Naive thymus-derived CD4-positive, alpha-beta T cell (primary cell): Measurements from ENCODE around the gene PAN2. TPM values are rescaled to one million over a fixed set of nuclear protein-coding genes. Genes with fewer than 3 reads are reported as not detected.

Source experiments
- ATAC-seq: fragments of 150-1000 bp; cut with Tn5 transposase; 2 replicates; pipeline ENCODE4 v1.10.0; 2021; ENCODE audit warnings: mild to moderate bottlenecking, moderate library complexity
- CTCF ChIA-PET: fragments of 350-600 bp; sonication (Branson Sonifier 250); formaldehyde crosslinking; loops from one replicate; lab custom pipeline; 2021; ENCODE audit warnings: antibody characterized with exemption; lab: Charles Lee
- POLR2A ChIA-PET: fragments of 350-600 bp; sonication (Branson Sonifier 250); formaldehyde crosslinking; loops from one replicate; lab custom pipeline; 2021; ENCODE audit warnings: antibody characterized with exemption, inconsistent platforms; lab: Charles Lee
- DNase-seq, 9 donors: peaks; one replicate each; pipeline versions ENCODE4 v3.0.0 to v3.0.0-alpha.2; 2020 to 2022; ENCODE audit warnings: mixed read lengths in 1 of 9
- H3K27ac ChIP-seq: one replicate; pipeline ENCODE4 v1.7.0; 2013; ENCODE audit warnings: mild to moderate bottlenecking, low read depth, low read length, moderate library complexity
- H3K27me3 ChIP-seq, 2 donors: one replicate each; pipeline ENCODE4 v1.7.0; 2013; ENCODE audit warnings: low read length in 2 of 2, mild to moderate bottlenecking in 2 of 2, moderate library complexity in 2 of 2; ENCODE audit not compliant: control insufficient read depth in 2 of 2, insufficient read depth in 2 of 2
- H3K36me3 ChIP-seq, 3 experiments: 1 replicate in 2 of 3; 2 replicates in 1 of 3; pipeline ENCODE4 v1.7.0; 2013; ENCODE audit warnings: low read length in 3 of 3, mild to moderate bottlenecking in 3 of 3, moderate library complexity in 1 of 3; ENCODE audit not compliant: insufficient read depth in 3 of 3, control insufficient read depth in 2 of 3
- H3K4me1 ChIP-seq, 2 donors: one replicate each; pipeline ENCODE4 v1.7.0; 2013; ENCODE audit warnings: low read length in 2 of 2, mild to moderate bottlenecking in 2 of 2, moderate library complexity in 1 of 2; ENCODE audit not compliant: control insufficient read depth in 2 of 2, insufficient read depth in 2 of 2
- H3K4me3 ChIP-seq: 2 replicates; pipeline ENCODE4 v1.7.0; 2013; ENCODE audit warnings: mild to moderate bottlenecking, low read length
- H3K9me3 ChIP-seq, 3 experiments: 1 replicate in 2 of 3; 2 replicates in 1 of 3; pipeline ENCODE4 v1.7.0; 2013; ENCODE audit warnings: low read length in 3 of 3; ENCODE audit not compliant: control insufficient read depth in 2 of 3
- H3K27ac Mint-ChIP-seq, 9 donors: one replicate each; pipeline ENCODE4 v1.8.0; 2020 to 2022; ENCODE audit warnings: mixed read lengths in 9 of 9, mild to moderate bottlenecking in 8 of 9, moderate library complexity in 5 of 9, inconsistent platforms in 2 of 9
- H3K27me3 Mint-ChIP-seq, 5 donors: one replicate each; pipeline ENCODE4 v1.8.0; 2021 to 2022; ENCODE audit warnings: mixed read lengths in 5 of 5, mild to moderate bottlenecking in 1 of 5
- H3K36me3 Mint-ChIP-seq, 5 donors: one replicate each; pipeline ENCODE4 v1.8.0; 2020 to 2022; ENCODE audit warnings: mixed read lengths in 5 of 5, mild to moderate bottlenecking in 3 of 5, inconsistent platforms in 1 of 5
- H3K4me1 Mint-ChIP-seq, 7 donors: one replicate each; pipeline ENCODE4 v1.8.0; 2020 to 2022; ENCODE audit warnings: mixed read lengths in 7 of 7, mild to moderate bottlenecking in 3 of 7, inconsistent platforms in 1 of 7
- H3K4me3 Mint-ChIP-seq, 10 donors: one replicate each; pipeline ENCODE4 v1.8.0; 2020 to 2022; ENCODE audit warnings: mild to moderate bottlenecking in 10 of 10, mixed read lengths in 10 of 10, moderate library complexity in 6 of 10, inconsistent platforms in 2 of 10
- H3K9me3 Mint-ChIP-seq, 11 donors: one replicate each; pipeline ENCODE4 v1.8.0; 2020 to 2022; ENCODE audit warnings: mixed read lengths in 11 of 11, mild to moderate bottlenecking in 4 of 11, inconsistent platforms in 1 of 11, moderate library complexity in 1 of 11
- intact Hi-C, 2 donors: fragments of 100-400 bp; cut with micrococcal nuclease; formaldehyde crosslinking; loops; one replicate each; pipeline ENCODE4 v1.15.1; 2023
- polyA plus RNA-seq, 2 donors: library from polyadenylated mRNA; unstranded; fragments of 300-500 nt; fragmentation: Illumina TruSeq; gene quantifications; one replicate each; pipeline ENCODE4 v1.2.3, GENCODE V29; 2021
- total RNA-seq, 6 experiments: library from RNA in 5 of 6; stranded (reverse) in 5 of 6; gene quantifications; 1 replicate in 5 of 6; 2 replicates in 1 of 6; pipeline ENCODE4 v1.2.3 and lab custom pipeline; 2021 to 2026

The PAN2 gene
- total and polyA plus RNA-seq, 7 experiments from 2014 or later: 11.4 to 279 (median 140) TPM

GRCh38 chr12:56267443-56268071 lies 66.2 kb downstream of the PAN2 start:
- Histone ChIP-seq H3K36me3 (peaks cover 0 to 11% (median 0%) of the 10 kb centered on the region in 3 experiments), H3K9me3 (no peaks in the 10 kb centered on the region), H3K27ac (peak overlapping the region; percentile 94), H3K4me1 (peaks cover 0 to 8% of the 10 kb centered on the region in 2 donors), H3K27me3 (no peaks in the 10 kb centered on the region), H3K4me3 (peak overlapping the region; percentile 88)
- H3K9me3 Mint-ChIP-seq: peaks cover 0 to 2% (median 0%) of the 10 kb centered on the region in 11 donors
- ChIA-PET CTCF (interaction anchor here (0.6 to 2.3 kb wide), 8 partner anchors 11 to 196 kb away, joined by 3 to 6 read pairs (median 4); partner anchors contain the start of genes SMARCC2 and TIMELESS), POLR2A (interaction anchor here (1.0 to 2.0 kb wide), 11 partner anchors 9 to 201 kb away, joined by 3 to 16 read pairs (median 5); partner anchors contain the start of genes ANKRD52, RNF41, SPRYD4 and ZC3H10)
- no peak for DNase-seq
- H3K27me3 Mint-ChIP-seq: no peaks in the 10 kb centered on the region
- no peak for ATAC-seq
- peak overlapping the region; percentile 80 to 100 (median 92) for H3K4me3 Mint-ChIP-seq
- intact Hi-C loops: loop anchor here (1.0 to 5.0 kb wide), 8 partner anchors 9 to 1165 kb away; partner anchors contain the start of genes ZC3H10 (in 2 of the 2), ANKRD52 (in 1 of the 2), CS (in 1 of the 2) and INHBC (in 1 of the 2)
- H3K36me3 Mint-ChIP-seq: peaks cover 0 to 15% (median 2%) of the 10 kb centered on the region in 5 donors
- H3K4me1 Mint-ChIP-seq: peaks cover 0 to 22% (median 20%) of the 10 kb centered on the region in 7 donors
- peak overlapping the region; percentile 75 to 97 (median 84) for H3K27ac Mint-ChIP-seq

DNA sequence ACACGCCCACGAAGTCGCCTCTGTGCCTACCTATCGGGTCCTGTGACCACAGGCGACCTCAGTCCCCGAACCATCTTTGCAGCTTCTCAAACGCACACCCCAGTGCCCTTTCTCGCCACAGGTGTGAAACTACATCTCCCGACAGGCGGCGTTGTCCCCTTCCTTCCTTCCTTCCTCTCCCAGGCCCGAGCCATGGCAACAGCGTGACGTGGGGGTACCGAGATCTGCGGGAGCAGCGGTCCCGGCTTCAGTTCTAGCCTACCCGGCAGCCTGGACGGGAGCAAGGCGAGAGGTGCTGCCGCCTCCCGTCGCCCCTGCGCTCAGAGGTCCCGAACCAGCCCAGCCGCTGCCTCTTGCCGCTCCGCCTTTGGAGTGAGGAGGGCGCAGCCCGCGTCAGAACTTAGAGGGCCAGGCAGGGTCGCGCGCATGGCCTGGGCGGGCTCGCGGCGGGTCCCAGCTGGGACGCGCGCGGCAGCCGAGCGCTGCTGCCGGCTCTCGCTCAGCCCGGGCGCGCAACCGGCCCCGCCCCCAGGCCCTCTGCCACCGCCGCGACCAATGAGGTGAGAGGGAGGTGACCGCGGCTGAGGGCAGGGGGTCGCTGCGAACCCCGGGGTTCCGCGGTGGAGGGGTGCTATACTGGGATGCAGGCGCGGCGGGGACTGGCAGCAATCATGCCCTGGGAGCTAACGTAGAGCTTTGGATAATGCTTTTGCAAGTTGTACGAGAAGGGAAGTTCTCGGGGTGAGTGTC lies 66.9 kb downstream of the PAN2 start, which contains the start of gene COQ10A:
Gene COQ10A (plus strand): TSS at position 250 of the 750 bp plus-strand sequence. CDS start 177 bp downstream, at position 427.
- peak; percentile 93 for ATAC-seq
- intact Hi-C loops: loop anchor here (1.0 to 5.0 kb wide), 12 partner anchors 9 to 1165 kb away; partner anchors contain the start of genes ANKRD52 (in 2 of the 2), CS (in 2 of the 2), STAT2 (in 2 of the 2) and ZC3H10 (in 2 of the 2)
- Histone ChIP-seq H3K4me1 (peaks cover 0 to 8% of the 10 kb centered on the region in 2 donors), H3K9me3 (no peaks in the 10 kb centered on the region), H3K4me3 (peak within 1 kb of the TSS; percentile 88), H3K27me3 (no peaks in the 10 kb centered on the region), H3K36me3 (peaks cover 0 to 7% (median 0%) of the 10 kb centered on the region in 3 experiments), H3K27ac (peak within 1 kb of the TSS; percentile 94)
- Mint-ChIP-seq H3K27me3 (peaks cover 0 to 2% (median 0%) of the 10 kb centered on the region in 5 donors), H3K9me3 (peaks cover 0 to 2% (median 0%) of the 10 kb centered on the region in 11 donors), H3K4me3 (peak within 1 kb of the TSS; percentile 83 to 100 (median 96)), H3K4me1 (peaks cover 0 to 22% (median 20%) of the 10 kb centered on the region in 7 donors), H3K36me3 (peaks cover 0 to 8% (median 2%) of the 10 kb centered on the region in 5 donors), H3K27ac (peak within 1 kb of the TSS; percentile 89 to 97 (median 94))
- POLR2A ChIA-PET: interaction anchor here (0.7 to 2.0 kb wide), 16 partner anchors 9 to 202 kb away, joined by 3 to 16 read pairs (median 4); partner anchors contain the start of genes ANKRD52, IL23A, RNF41 and RPL41
- CTCF ChIA-PET: interaction anchor here (0.6 to 2.3 kb wide), 11 partner anchors 9 to 197 kb away, joined by 3 to 6 read pairs (median 4); partner anchors contain the start of genes ANKRD52, RNF41, SMARCC2 and TIMELESS
- DNase-seq: peak; percentile 78 to 92 (median 89)

Other genes starting within 250 kb of the PAN2 start
- 100 to 1,000 TPM in 3 of 5 experiments, 10 to 100 TPM in 2; 61.7 to 254 (median 109) TPM for gene PA2G4, start 229.4 kb downstream of the PAN2 start, total RNA-seq
- gene PA2G4, start 229.4 kb downstream of the PAN2 start, polyA plus RNA-seq: 100 to 1,000 TPM; 216 to 218 TPM
- gene RPL41, start 217.4 kb downstream of the PAN2 start, total RNA-seq: 1,000 to 10,000 TPM; 3,787 to 6,048 (median 5,952) TPM
- over 10,000 TPM in 1 of 2 donors, 1,000 to 10,000 TPM in 1; 6,745 to 10,251 TPM for gene RPL41, start 217.4 kb downstream of the PAN2 start, polyA plus RNA-seq
- 10 to 100 TPM in 3 of 5 experiments, 1 to 10 TPM in 2; 7.8 to 16.3 (median 13.3) TPM for gene ZC3H10, start 215.7 kb downstream of the PAN2 start, total RNA-seq
- 1 to 10 TPM; 2.4 to 4.1 TPM for gene ZC3H10, start 215.7 kb downstream of the PAN2 start, polyA plus RNA-seq
- gene ESYT1, start 205.7 kb downstream of the PAN2 start, total RNA-seq: 100 to 1,000 TPM; 121 to 300 (median 221) TPM
- 100 to 1,000 TPM; 282 to 353 TPM for gene ESYT1, start 205.7 kb downstream of the PAN2 start, polyA plus RNA-seq
- 10 to 100 TPM in 2 of 5 experiments, 1 to 10 TPM in 3; 3.7 to 60.3 (median 8.9) TPM for gene MYL6B, start 181.4 kb downstream of the PAN2 start, total RNA-seq
- 1 to 10 TPM; 5.6 to 6.7 TPM for gene MYL6B, start 181.4 kb downstream of the PAN2 start, polyA plus RNA-seq
- gene MYL6, start 175.6 kb downstream of the PAN2 start, total RNA-seq: 1,000 to 10,000 TPM in 1 of 5 experiments, 100 to 1,000 TPM in 4; 428 to 1,509 (median 467) TPM
- 1,000 to 10,000 TPM; 1,845 to 2,144 TPM for gene MYL6, start 175.6 kb downstream of the PAN2 start, polyA plus RNA-seq
- gene SMARCC2, start 144.5 kb downstream of the PAN2 start, total RNA-seq: 100 to 1,000 TPM; 118 to 187 (median 149) TPM
- 10 to 100 TPM; 64.6 to 88.9 TPM for gene SMARCC2, start 144.5 kb downstream of the PAN2 start, polyA plus RNA-seq
- gene RNF41, start 112.1 kb downstream of the PAN2 start, total RNA-seq: 10 to 100 TPM; 31.4 to 44.9 (median 43.1) TPM
- gene RNF41, start 112.1 kb downstream of the PAN2 start, polyA plus RNA-seq: 10 to 100 TPM; 29.4 to 45.8 TPM
- gene NABP2, start 109.7 kb downstream of the PAN2 start, total RNA-seq: 10 to 100 TPM in 3 of 5 experiments, 1 to 10 TPM in 2; 9.2 to 61.2 (median 11.8) TPM
- 1 to 10 TPM; 1.0 to 1.6 TPM for gene NABP2, start 109.7 kb downstream of the PAN2 start, polyA plus RNA-seq
- 1 to 10 TPM in 1 of 5 experiments, under 1 TPM in 2, not detected in 2; 0.43 to 1.2 (median 0.77) TPM for gene SLC39A5, start 103.9 kb downstream of the PAN2 start, total RNA-seq
- gene SLC39A5, start 103.9 kb downstream of the PAN2 start, polyA plus RNA-seq: not detected
- gene ANKRD52, start 75.6 kb downstream of the PAN2 start, total RNA-seq: 10 to 100 TPM; 26.9 to 64.4 (median 40.7) TPM
- gene ANKRD52, start 75.6 kb downstream of the PAN2 start, polyA plus RNA-seq: 1 to 10 TPM; 5.1 to 8.2 TPM
- 10 to 100 TPM; 22.5 to 39.4 (median 31.5) TPM for gene COQ10A, start 67.1 kb downstream of the PAN2 start, total RNA-seq
- gene COQ10A, start 67.1 kb downstream of the PAN2 start, polyA plus RNA-seq: 10 to 100 TPM in 1 of 2 donors, 1 to 10 TPM in 1; 9.7 to 11.5 TPM
- 100 to 1,000 TPM; 126 to 241 (median 167) TPM for gene CS, start 33.7 kb downstream of the PAN2 start, total RNA-seq
- gene CS, start 33.7 kb downstream of the PAN2 start, polyA plus RNA-seq: 10 to 100 TPM; 57.6 to 79.9 TPM
- 100 to 1,000 TPM in 1 of 5 experiments, 10 to 100 TPM in 4; 48.4 to 134 (median 87.6) TPM for gene CNPY2, start 18.0 kb downstream of the PAN2 start, total RNA-seq
- 100 to 1,000 TPM; 183 to 184 TPM for gene CNPY2, start 18.0 kb downstream of the PAN2 start, polyA plus RNA-seq
- gene IL23A, start 4.9 kb upstream of the PAN2 start, total RNA-seq: 10 to 100 TPM; 14.4 to 42.0 (median 20.1) TPM
- gene IL23A, start 4.9 kb upstream of the PAN2 start, polyA plus RNA-seq: 10 to 100 TPM; 14.8 to 25.2 TPM
- 100 to 1,000 TPM; 119 to 291 (median 182) TPM for gene STAT2, start 26.1 kb upstream of the PAN2 start, total RNA-seq
- 10 to 100 TPM; 64.1 to 80.3 TPM for gene STAT2, start 26.1 kb upstream of the PAN2 start, polyA plus RNA-seq
- gene APOF, start 28.9 kb upstream of the PAN2 start, total RNA-seq: not detected
- under 1 TPM in 1 of 2 donors, not detected in 1; 0.12 TPM for gene APOF, start 28.9 kb upstream of the PAN2 start, polyA plus RNA-seq
- 10 to 100 TPM in 1 of 5 experiments, 1 to 10 TPM in 4; 4.4 to 42.3 (median 5.4) TPM for gene TIMELESS, start 115.4 kb upstream of the PAN2 start, total RNA-seq
- gene TIMELESS, start 115.4 kb upstream of the PAN2 start, polyA plus RNA-seq: 1 to 10 TPM; 2.7 to 3.3 TPM
- gene MIP, start 120.7 kb upstream of the PAN2 start, total RNA-seq: not detected
- gene MIP, start 120.7 kb upstream of the PAN2 start, polyA plus RNA-seq: not detected
- gene SPRYD4, start 134.6 kb upstream of the PAN2 start, total RNA-seq: 1 to 10 TPM; 5.2 to 7.5 (median 7.2) TPM
- gene SPRYD4, start 134.6 kb upstream of the PAN2 start, polyA plus RNA-seq: 1 to 10 TPM; 1.1 to 1.4 TPM
- 10 to 100 TPM in 1 of 5 experiments, 1 to 10 TPM in 3, under 1 TPM in 1; 0.94 to 10.2 (median 3.0) TPM for gene GLS2, start 154.2 kb upstream of the PAN2 start, total RNA-seq
- gene GLS2, start 154.2 kb upstream of the PAN2 start, polyA plus RNA-seq: 1 to 10 TPM; 5.9 to 6.8 TPM
- gene RBMS2, start 187.8 kb upstream of the PAN2 start, total RNA-seq: 10 to 100 TPM in 1 of 5 experiments, 1 to 10 TPM in 4; 2.5 to 12.8 (median 5.5) TPM
- 1 to 10 TPM in 1 of 2 donors, under 1 TPM in 1; 0.81 to 3.0 TPM for gene RBMS2, start 187.8 kb upstream of the PAN2 start, polyA plus RNA-seq